Caco-2 (cell line): ENCODE results near the gene SLC30A1. TPM values are rescaled to one million over a fixed set of nuclear protein-coding genes. Genes with fewer than 3 reads are reported as not detected.
A peak's percentile ranks its signal among the peaks of the same experiment; 100 is the strongest.

Experiments used
- BruUV-seq: library from RNA; stranded (reverse); fragments of 400-500 nt; replicated peaks from 2 replicates; lab custom pipeline; 2021; lab: Mats Ljungman, UMichigan
- CTCF ChIA-PET: fragments of 300-600 bp; sonication (Branson Sonifier 250); formaldehyde crosslinking; loops from one replicate; lab custom pipeline; 2022; ENCODE audit warnings: antibody characterized with exemption; lab: Charles Lee
- POLR2A ChIA-PET: fragments of 300-600 bp; sonication (Branson Sonifier 250); formaldehyde crosslinking; loops from one replicate; lab custom pipeline; 2022; ENCODE audit warnings: antibody characterized with exemption; lab: Charles Lee
- DNase-seq, 2 experiments: peaks; one replicate each; pipeline versions ENCODE4 v3.0.0 to v3.0.0-alpha.2; 2020 to 2022
- H3K27me3 ChIP-seq: replicated peaks from 2 replicates; pipeline ENCODE4 v1.6.0; 2011; ENCODE audit warnings: low read length; ENCODE audit not compliant: control insufficient read depth, insufficient read depth
- H3K36me3 ChIP-seq: 2 replicates; pipeline ENCODE4 v1.5.1; 2011; ENCODE audit warnings: low read length; ENCODE audit not compliant: control insufficient read depth, insufficient read depth
- H3K4me1 ChIP-seq: fragments of 250-450 bp; sonication (Bioruptor Pico); 2 replicates; pipeline ENCODE4 v1.5.1; 2020; ENCODE audit warnings: mild to moderate bottlenecking
- H3K4me3 ChIP-seq: 2 replicates; pipeline ENCODE4 v1.5.1; 2011; ENCODE audit warnings: low read depth, mild to moderate bottlenecking, control low read depth, low read length
- H3K9me3 ChIP-seq: fragments of 250-450 bp; sonication (Bioruptor Pico); 2 replicates; pipeline ENCODE4 v1.5.1; 2020; ENCODE audit warnings: mild to moderate bottlenecking, moderate library complexity
- H3K27ac Mint-ChIP-seq: one replicate; pipeline ENCODE4 v1.8.0; 2022; ENCODE audit warnings: mixed read lengths; ENCODE audit not compliant: unreplicated experiment
- H3K27me3 Mint-ChIP-seq: one replicate; pipeline ENCODE4 v1.8.0; 2022; ENCODE audit warnings: mixed read lengths; ENCODE audit not compliant: insufficient read depth, unreplicated experiment
- H3K36me3 Mint-ChIP-seq: one replicate; pipeline ENCODE4 v1.8.0; 2022; ENCODE audit warnings: mild to moderate bottlenecking, mixed read lengths; ENCODE audit not compliant: insufficient read depth, unreplicated experiment
- H3K4me1 Mint-ChIP-seq: one replicate; pipeline ENCODE4 v1.8.0; 2022; ENCODE audit warnings: low read depth, mixed read lengths; ENCODE audit not compliant: unreplicated experiment
- H3K4me3 Mint-ChIP-seq: one replicate; pipeline ENCODE4 v1.8.0; 2022; ENCODE audit warnings: mild to moderate bottlenecking, moderate library complexity, mixed read lengths; ENCODE audit not compliant: unreplicated experiment
- H3K9me3 Mint-ChIP-seq: one replicate; pipeline ENCODE4 v1.8.0; 2022; ENCODE audit warnings: mixed read lengths; ENCODE audit not compliant: unreplicated experiment
- CTCF ChIP-seq, 2 experiments: fragments of 200-600 bp in 1 of 2; IDR thresholded peaks; 1 replicate in 1 of 2; 2 replicates in 1 of 2; pipeline versions ENCODE4 v1.5.1 to v1.8.0; 2011 to 2022; ENCODE audit warnings: antibody characterized with exemption in 1 of 2, control low read depth in 1 of 2, inconsistent platforms in 1 of 2, low read depth in 1 of 2, low read length in 1 of 2, mild to moderate bottlenecking in 1 of 2, moderate library complexity in 1 of 2; ENCODE audit not compliant: insufficient read depth in 1 of 2, severe bottlenecking in 1 of 2, unreplicated experiment in 1 of 2
- intact Hi-C: fragments of 100-400 bp; cut with micrococcal nuclease; formaldehyde crosslinking; loops from one replicate; pipeline ENCODE4 v1.10.0; 2022; ENCODE audit not compliant: unreplicated experiment
- total RNA-seq: library from RNA; stranded (reverse); gene quantifications from 2 replicates; pipeline ENCODE4 v1.2.3, GENCODE V29; 2022

SLC30A1 gene
- total RNA-seq, 1 experiment from 2014 or later, result 26.6 TPM

DNA sequence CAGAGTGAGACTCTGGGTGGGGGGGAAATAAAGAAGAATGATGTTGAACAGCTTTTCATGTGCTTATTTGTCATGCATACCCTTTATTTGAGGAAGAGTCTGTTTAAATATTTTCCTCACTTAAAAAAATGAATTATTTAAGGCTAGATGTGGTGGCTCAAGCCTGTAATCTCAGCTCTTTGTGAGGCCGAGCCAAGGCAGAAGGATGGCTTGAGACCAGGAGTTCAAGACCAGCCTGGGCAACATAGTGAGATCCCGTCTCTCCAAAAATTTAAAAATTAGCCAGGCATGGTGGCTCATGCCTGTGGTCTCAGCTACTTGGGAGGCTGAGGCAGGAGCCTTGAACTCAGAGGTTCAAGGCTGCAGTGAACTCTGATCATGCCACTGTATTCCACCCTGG, 25.4 kb downstream of the SLC30A1 start:
- H3K4me1 ChIP-seq, result peaks cover 22% of the 10 kb centered on the region
- Mint-ChIP-seq H3K9me3 (no peaks in the 10 kb centered on the region), H3K27me3 (no peaks in the 10 kb centered on the region), H3K27ac (no peak overlapping the region), H3K36me3 (no peaks in the 10 kb centered on the region), H3K4me3 (no peak overlapping the region), H3K4me1 (no peaks in the 10 kb centered on the region)
- POLR2A ChIA-PET, result no interaction called here
- H3K9me3 ChIP-seq, result no peaks in the 10 kb centered on the region
- no peaks in the 10 kb centered on the region for H3K27me3 ChIP-seq
- intact Hi-C loops, result loop anchor here (5.0 kb wide), 1 partner anchor 36 kb away; no protein-coding TSS in a partner anchor
- H3K4me3 ChIP-seq, result no peak overlapping the region
- no peak for TF ChIP-seq CTCF (IDR thresholded peaks at IDR 0.05; ENCODE audit: insufficient read depth in 1 of 2, low read depth in 1 of 2, low read length in 1 of 2, severe bottlenecking in 1 of 2, unreplicated experiment in 1 of 2)
- no peak for DNase-seq
- BruUV-seq, result no TSS peak
- CTCF ChIA-PET, result interaction anchor here (0.9 kb wide), 1 partner anchor 38 kb away, joined by 3 read pairs; no protein-coding TSS in a partner anchor
- H3K36me3 ChIP-seq, result no peaks in the 10 kb centered on the region

DNA sequence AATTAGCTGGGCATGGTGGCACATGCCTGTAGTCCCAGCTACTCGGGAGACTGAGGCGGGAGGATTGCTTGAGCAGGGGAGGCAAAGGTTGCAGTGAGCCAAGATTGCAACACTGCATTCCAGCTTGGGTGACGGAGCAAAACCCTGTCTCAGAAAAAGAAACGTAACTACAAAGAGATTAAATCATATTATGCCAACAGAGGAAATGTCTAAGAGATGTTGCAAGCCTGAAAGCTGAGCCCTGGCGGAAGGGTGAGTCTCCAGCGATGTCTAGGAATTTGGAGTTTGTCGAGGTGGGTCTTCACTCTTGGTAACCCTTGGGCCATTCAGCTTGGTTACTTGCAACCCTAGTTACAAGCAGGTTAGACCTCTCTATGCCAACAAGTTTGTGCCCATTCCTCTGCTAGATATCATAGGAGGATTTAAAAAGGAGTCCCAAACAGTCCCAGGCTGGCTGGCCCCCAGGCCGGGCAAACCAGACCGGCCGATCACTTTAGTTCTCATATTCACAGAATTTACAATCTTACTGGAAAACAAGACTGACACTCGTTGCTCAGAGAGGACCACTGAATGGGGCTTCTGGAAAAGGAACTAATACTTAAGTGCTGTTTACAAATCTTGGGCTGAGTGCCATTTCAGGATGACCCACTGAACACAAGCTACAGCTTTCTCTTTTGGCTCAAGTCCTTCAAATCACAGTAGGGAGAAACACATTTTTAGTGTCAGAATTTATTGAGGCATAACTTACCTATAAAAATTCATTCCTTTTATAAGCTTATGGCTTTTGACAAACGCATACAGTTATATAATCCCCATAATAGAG, 27.1 kb downstream of the SLC30A1 start:
- BruUV-seq, result no TSS peak
- POLR2A ChIA-PET, result interaction anchor here (1.2 kb wide), 1 partner anchor 10 kb away, joined by 3 read pairs; no protein-coding TSS in a partner anchor
- peak overlapping the region; percentile 40 for H3K27ac Mint-ChIP-seq
- CTCF ChIA-PET, result interaction anchor here (0.8 kb wide), 1 partner anchor 9 kb away, joined by 3 read pairs; no protein-coding TSS in a partner anchor
- no peaks in the 10 kb centered on the region for H3K9me3 ChIP-seq
- peaks cover 28% of the 10 kb centered on the region for H3K4me1 ChIP-seq
- H3K4me3 Mint-ChIP-seq, result no peak overlapping the region
- no peak for TF ChIP-seq CTCF (IDR thresholded peaks at IDR 0.05; ENCODE audit: insufficient read depth in 1 of 2, low read depth in 1 of 2, low read length in 1 of 2, severe bottlenecking in 1 of 2, unreplicated experiment in 1 of 2)
- H3K27me3 ChIP-seq, result no peaks in the 10 kb centered on the region
- no peaks in the 10 kb centered on the region for H3K27me3 Mint-ChIP-seq
- DNase-seq, result peak; percentile 56 to 58
- H3K36me3 ChIP-seq, result no peaks in the 10 kb centered on the region
- no peaks in the 10 kb centered on the region for H3K36me3 Mint-ChIP-seq
- no peaks in the 10 kb centered on the region for H3K4me1 Mint-ChIP-seq
- H3K9me3 Mint-ChIP-seq, result no peaks in the 10 kb centered on the region
- intact Hi-C loops, result loop anchor here (5.0 kb wide), 1 partner anchor 35 kb away; no protein-coding TSS in a partner anchor
- H3K4me3 ChIP-seq, result no peak overlapping the region

GRCh38 chr1:211549092-211549711, 29.8 kb downstream of the SLC30A1 start:
- TF ChIP-seq CTCF (IDR thresholded peaks at IDR 0.05; ENCODE audit: insufficient read depth in 1 of 2, low read depth in 1 of 2, low read length in 1 of 2, severe bottlenecking in 1 of 2, unreplicated experiment in 1 of 2), result no peak
- H3K27me3 ChIP-seq, result no peaks in the 10 kb centered on the region
- no peaks in the 10 kb centered on the region for H3K9me3 ChIP-seq
- peaks cover 28% of the 10 kb centered on the region for H3K4me1 ChIP-seq
- no peak overlapping the region for H3K4me3 ChIP-seq
- Mint-ChIP-seq H3K4me1 (no peaks in the 10 kb centered on the region), H3K4me3 (peak overlapping the region; percentile 12), H3K27me3 (no peaks in the 10 kb centered on the region), H3K27ac (no peak overlapping the region), H3K36me3 (no peaks in the 10 kb centered on the region), H3K9me3 (no peaks in the 10 kb centered on the region)
- ChIA-PET POLR2A (no interaction called here), CTCF (interaction anchor here (1.0 to 1.3 kb wide), 2 partner anchors 33 to 76 kb away, joined by 3 read pairs; no protein-coding TSS in a partner anchor)
- no peak for DNase-seq
- intact Hi-C loops, result no loop called here
- H3K36me3 ChIP-seq, result no peaks in the 10 kb centered on the region
- no TSS peak for BruUV-seq
